HG03457 (cell line): ENCODE data around the gene SERF2.
"Not testable (repeated sequence)": the region's sequence is repeated elsewhere in the genome, so short reads cannot be mapped to it uniquely, and the experiment has no call there.

Source experiments
- ATAC-seq: cut with Tn5 transposase; IDR thresholded peaks from one replicate; pipeline ENCODE4 v1.9.1; 2021; ENCODE audit warnings: moderate number of reproducible peaks; ENCODE audit not compliant: unreplicated experiment

SERF2 gene

GRCh38 chr15:43826508-43827341 is 34.6 kb downstream of the SERF2 start, which contains the start of gene WDR76:
Gene WDR76, plus strand, starts transcription at chr15:43827002. Its CDS starts 31 bp downstream, at chr15:43827033.
- peak; percentile 48 for ATAC-seq

GRCh38 chr15:43828061-43828657 is 36.0 kb downstream of the SERF2 start:
- ATAC-seq: no peak

GRCh38 chr15:43829951-43830540 is 37.9 kb downstream of the SERF2 start:
- not testable (repeated sequence) for ATAC-seq

- not testable (repeated sequence) for ATAC-seq
Measured at GRCh38 chr15:43830691-43831275, 38.7 kb downstream of the SERF2 start.

- ATAC-seq: not testable (repeated sequence)
Measured at GRCh38 chr15:43831519-43832052, 39.5 kb downstream of the SERF2 start.

GRCh38 chr15:43832485-43832884 is 40.4 kb downstream of the SERF2 start:
- not testable (repeated sequence) for ATAC-seq

- ATAC-seq: no peak
Measured at GRCh38 chr15:43845421-43845820, 53.3 kb downstream of the SERF2 start.
